ENCODE results near the gene CALCOCO2. TPM values are rescaled to one million over a fixed set of nuclear protein-coding genes. Genes with fewer than 3 reads are reported as not detected.
A peak's percentile ranks its signal among the peaks of the same experiment; 100 is the strongest.

The CALCOCO2 gene
- total and polyA plus RNA-seq, 2 of the 13 experiments (the other 11 are each of a cell fraction or from before 2014, with no cell fraction given), result 72.9 to 111 TPM

GRCh38 chr17:48908047-48908843 lies 77.4 kb downstream of the CALCOCO2 start, which contains the start of gene UBE2Z (continued):
- TF ChIP-seq SNAPC4 (CRISPR knock-in tag; IDR thresholded peaks at IDR 0.05) (no peak; the same call in 1 of the 2 replicates), TFDP2 (CRISPR knock-in tag; IDR thresholded peaks at IDR 0.05) (peak; percentile 65), HOXA5 (CRISPR knock-in tag; IDR thresholded peaks at IDR 0.05) (peak; percentile 91), ELF1 (CRISPR knock-in tag; IDR thresholded peaks at IDR 0.05) (peak; percentile 91), PREB (CRISPR knock-in tag; IDR thresholded peaks at IDR 0.05) (no peak), U2AF1 (optimal IDR thresholded peaks at IDR 0.05; ENCODE audit: low read depth, low read length) (peak; percentile 96), ZNF251 (CRISPR knock-in tag; IDR thresholded peaks at IDR 0.05) (peak; percentile 76; the same call in 1 of the 2 replicates), TRIM24 (CRISPR knock-in tag; IDR thresholded peaks at IDR 0.05) (no peak), ZSCAN30 (CRISPR knock-in tag; IDR thresholded peaks at IDR 0.05) (no peak), ZNF674 (CRISPR knock-in tag; IDR thresholded peaks at IDR 0.05; ENCODE audit: low read depth) (no peak), FOXA3 (CRISPR knock-in tag; IDR thresholded peaks at IDR 0.05) (peak; percentile 79), HMGXB3 (CRISPR knock-in tag; IDR thresholded peaks at IDR 0.05; ENCODE audit: borderline replicate concordance) (peak; percentile 91), ZNF264 (CRISPR knock-in tag; IDR thresholded peaks at IDR 0.05) (no peak), SSRP1 (CRISPR knock-in tag; IDR thresholded peaks at IDR 0.05) (peak; percentile 54; the same call in 1 of the 2 replicates), ZBTB33 (CRISPR knock-in tag; IDR thresholded peaks at IDR 0.05) (peak; percentile 81)
